Measurements from ENCODE around the gene ABRAXAS1.
"Not testable (repeated sequence)": the region's sequence is repeated elsewhere in the genome, so short reads cannot be mapped to it uniquely, and the experiment has no call there.

GRCh38 chr4:83496085-83496917 is 11.4 kb upstream of the ABRAXAS1 start:
- not testable (repeated sequence) for TF ChIP-seq EZH2 (IDR thresholded peaks at IDR 0.05; ENCODE audit: insufficient read depth, low read length); CTCF (IDR thresholded peaks at IDR 0.05; ENCODE audit: insufficient read depth, low read depth, low read length)
